ENCODE data around the gene RTN4RL1. TPM values are rescaled to one million over a fixed set of nuclear protein-coding genes. Genes with fewer than 3 reads are reported as not detected.
A peak's percentile ranks its signal among the peaks of the same experiment; 100 is the strongest.

RTN4RL1 gene
- total and polyA plus RNA-seq, 2 experiments from 2014 or later, result 32.2 to 45.4 TPM

GRCh38 chr17:2068519-2069051 is 43.5 kb upstream of the RTN4RL1 start:
- H3K36me3 ChIP-seq, result peaks cover 6% of the 10 kb centered on the region
- peak overlapping the region; percentile 12 for H3K27ac ChIP-seq

DNA sequence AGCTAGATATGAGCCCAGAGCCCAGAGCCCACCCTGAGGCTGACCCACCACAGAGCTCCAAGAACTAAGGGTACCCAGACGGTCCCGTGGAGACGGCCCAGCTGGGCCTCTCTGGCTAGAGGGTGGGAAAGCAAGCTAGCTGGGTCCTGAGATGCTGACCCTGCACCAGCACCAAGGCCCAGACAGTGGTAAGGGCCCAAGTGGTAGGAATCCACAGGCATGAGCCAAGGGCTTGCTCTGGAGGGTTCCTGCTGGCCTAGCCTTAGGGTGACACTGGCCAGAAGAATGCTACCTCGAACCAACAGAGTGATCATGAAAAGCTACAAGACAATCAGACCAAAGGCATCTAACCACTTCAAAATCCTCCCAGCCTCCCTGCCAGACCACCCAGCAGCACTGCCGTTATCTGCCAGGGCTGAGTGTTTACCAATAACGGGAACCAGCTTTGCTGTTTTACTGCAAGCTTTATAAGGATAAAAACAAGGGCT is 42.9 kb upstream of the RTN4RL1 start:
- Histone ChIP-seq H3K27me3 (no peaks in the 10 kb centered on the region), H3K4me3 (no peak overlapping the region), H3K27ac (peak overlapping the region; percentile 12), H3K4me1 (ENCODE audit: low read depth) (peaks cover 13% of the 10 kb centered on the region), H3K36me3 (peaks cover 6% of the 10 kb centered on the region), H3K9me3 (ENCODE audit: low read depth) (no peaks in the 10 kb centered on the region)
- peak in 1 of 2 donors; percentile 66 for DNase-seq (ENCODE audit: low read depth in 1 of 2, low spot score in 1 of 2)
- TF ChIP-seq, protein P1, sequence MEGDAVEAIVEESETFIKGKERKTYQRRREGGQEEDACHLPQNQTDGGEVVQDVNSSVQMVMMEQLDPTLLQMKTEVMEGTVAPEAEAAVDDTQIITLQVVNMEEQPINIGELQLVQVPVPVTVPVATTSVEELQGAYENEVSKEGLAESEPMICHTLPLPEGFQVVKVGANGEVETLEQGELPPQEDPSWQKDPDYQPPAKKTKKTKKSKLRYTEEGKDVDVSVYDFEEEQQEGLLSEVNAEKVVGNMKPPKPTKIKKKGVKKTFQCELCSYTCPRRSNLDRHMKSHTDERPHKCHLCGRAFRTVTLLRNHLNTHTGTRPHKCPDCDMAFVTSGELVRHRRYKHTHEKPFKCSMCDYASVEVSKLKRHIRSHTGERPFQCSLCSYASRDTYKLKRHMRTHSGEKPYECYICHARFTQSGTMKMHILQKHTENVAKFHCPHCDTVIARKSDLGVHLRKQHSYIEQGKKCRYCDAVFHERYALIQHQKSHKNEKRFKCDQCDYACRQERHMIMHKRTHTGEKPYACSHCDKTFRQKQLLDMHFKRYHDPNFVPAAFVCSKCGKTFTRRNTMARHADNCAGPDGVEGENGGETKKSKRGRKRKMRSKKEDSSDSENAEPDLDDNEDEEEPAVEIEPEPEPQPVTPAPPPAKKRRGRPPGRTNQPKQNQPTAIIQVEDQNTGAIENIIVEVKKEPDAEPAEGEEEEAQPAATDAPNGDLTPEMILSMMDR (IDR thresholded peaks at IDR 0.05; ENCODE audit: low read depth, low read length), result peak; percentile 1

More at GRCh38 chr17:2068519-2069051, 43.5 kb upstream of the RTN4RL1 start:
- TF ChIP-seq, protein P1 (IDR thresholded peaks at IDR 0.05; ENCODE audit: low read depth, low read length), result no peak
- Histone ChIP-seq H3K27me3 (no peaks in the 10 kb centered on the region), H3K9me3 (ENCODE audit: low read depth) (no peaks in the 10 kb centered on the region), H3K4me1 (ENCODE audit: low read depth) (peaks cover 8% of the 10 kb centered on the region), H3K4me3 (no peak overlapping the region)
- DNase-seq (ENCODE audit: low read depth in 1 of 2, low spot score in 1 of 2), result peak in 1 of 2 donors; percentile 31

DNA sequence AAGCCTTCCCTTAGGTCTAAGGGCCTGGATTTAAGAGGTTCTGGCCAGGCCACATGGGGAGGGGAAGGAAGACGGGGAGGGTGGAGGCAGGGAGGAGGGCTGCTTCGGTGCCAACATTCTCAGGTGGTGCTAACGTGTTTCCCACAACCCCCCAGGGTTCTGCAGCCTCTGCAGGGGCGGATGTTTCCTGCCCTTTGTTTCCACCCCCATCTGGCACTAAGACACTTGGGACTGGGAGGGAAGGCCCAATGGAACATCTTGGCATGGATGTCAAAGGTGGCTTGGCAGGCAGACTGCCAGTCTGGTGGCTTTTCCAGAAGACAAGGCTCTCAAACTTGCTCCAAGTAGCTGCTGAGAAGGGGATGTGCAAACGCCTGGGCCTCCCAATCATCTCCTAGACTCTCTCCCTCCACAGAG is 42.5 kb upstream of the RTN4RL1 start:
- Histone ChIP-seq H3K27me3 (no peaks in the 10 kb centered on the region), H3K4me1 (ENCODE audit: low read depth) (peaks cover 18% of the 10 kb centered on the region), H3K4me3 (no peak overlapping the region), H3K27ac (no peak overlapping the region), H3K36me3 (peaks cover 6% of the 10 kb centered on the region), H3K9me3 (ENCODE audit: low read depth) (no peaks in the 10 kb centered on the region)
- TF ChIP-seq, protein P1 (IDR thresholded peaks at IDR 0.05; ENCODE audit: low read depth, low read length), result no peak
- peak in 1 of 2 donors; percentile 79 for DNase-seq (ENCODE audit: low read depth in 1 of 2, low spot score in 1 of 2)

- H3K4me1 ChIP-seq (ENCODE audit: low read depth), result peaks cover 22% of the 10 kb centered on the region
- peaks cover 6% of the 10 kb centered on the region for H3K36me3 ChIP-seq
- H3K27ac ChIP-seq, result no peak overlapping the region
- TF ChIP-seq, protein P1 (IDR thresholded peaks at IDR 0.05; ENCODE audit: low read depth, low read length), result no peak
- no peaks in the 10 kb centered on the region for H3K9me3 ChIP-seq (ENCODE audit: low read depth)
- no peak overlapping the region for H3K4me3 ChIP-seq
- no peak for DNase-seq (ENCODE audit: low read depth in 1 of 2, low spot score in 1 of 2)
- peaks cover under 1% of the 10 kb centered on the region for H3K27me3 ChIP-seq
These were observed 42.0 kb upstream of the RTN4RL1 start for GRCh38 chr17:2067048-2067561.

GRCh38 chr17:2065949-2066400 is 40.8 kb upstream of the RTN4RL1 start:
- H3K27me3 ChIP-seq, result peaks cover 10% of the 10 kb centered on the region
- H3K4me1 ChIP-seq (ENCODE audit: low read depth), result peaks cover 22% of the 10 kb centered on the region
- peaks cover 6% of the 10 kb centered on the region for H3K36me3 ChIP-seq
- H3K27ac ChIP-seq, result no peak overlapping the region
- TF ChIP-seq, protein P1 (IDR thresholded peaks at IDR 0.05; ENCODE audit: low read depth, low read length), result no peak
- no peaks in the 10 kb centered on the region for H3K9me3 ChIP-seq (ENCODE audit: low read depth)
- H3K4me3 ChIP-seq, result no peak overlapping the region
- no peak for DNase-seq (ENCODE audit: low read depth in 1 of 2, low spot score in 1 of 2)
